Right renal pelvis (tissue), 4 donors: ENCODE results near the gene KAT8. TPM values are rescaled to one million over a fixed set of nuclear protein-coding genes. Genes with fewer than 3 reads are reported as not detected.
"Not testable (repeated sequence)": the region's sequence is repeated elsewhere in the genome, so short reads cannot be mapped to it uniquely, and the experiment has no call there.

Experiments used
- DNase-seq, 4 donors: peaks; one replicate each; pipeline ENCODE4 v3.0.0-alpha.2; 2013; ENCODE audit warnings: low read depth in 4 of 4, low spot score in 3 of 4, missing footprints in 1 of 4
- polyA plus RNA-seq, 4 donors: library from polyadenylated mRNA; unstranded; fragments of 120-200 nt; gene quantifications; one replicate each; pipeline ENCODE4 v1.2.1, GENCODE V29; 2013; ENCODE audit not compliant: insufficient read length in 4 of 4

The KAT8 gene
- polyA plus RNA-seq, 4 donors, result 63.3 to 68.3 (median 67.3) TPM

- DNase-seq, result no peak
Observed at GRCh38 chr16:31129568-31130335, 12.3 kb downstream of the KAT8 start.

- DNase-seq, result no peak
Observed at GRCh38 chr16:31130336-31130891, 12.9 kb downstream of the KAT8 start.

- DNase-seq, result no peak
Observed at GRCh38 chr16:31130899-31131298, 13.4 kb downstream of the KAT8 start.

- no peak for DNase-seq
Observed at GRCh38 chr16:31131416-31131815, 14.0 kb downstream of the KAT8 start.

DNA sequence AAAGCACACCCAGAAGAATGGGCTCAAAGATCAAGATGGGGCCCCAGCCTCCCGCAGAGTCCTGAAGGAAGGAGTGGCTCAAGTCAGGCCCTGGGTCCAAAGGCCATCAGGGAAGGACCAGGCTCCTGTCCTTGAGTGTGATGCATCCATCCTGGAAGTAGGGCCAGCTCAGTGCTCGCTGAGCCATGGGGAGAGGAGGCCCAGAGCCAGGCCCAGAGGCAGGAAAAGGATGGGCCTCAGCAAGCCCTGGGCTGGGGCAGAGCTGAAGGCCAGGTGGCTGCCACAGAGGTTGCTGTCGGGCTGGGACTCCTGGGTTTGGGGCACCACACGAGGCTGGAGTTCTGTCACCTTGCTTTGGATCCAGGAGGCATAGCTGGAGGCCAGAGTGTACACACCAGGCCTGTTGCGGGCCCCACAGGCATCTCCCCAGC, 14.4 kb downstream of the KAT8 start:
- DNase-seq, result no peak

GRCh38 chr16:31132303-31132979, 15.0 kb downstream of the KAT8 start:
- no peak for DNase-seq

DNA sequence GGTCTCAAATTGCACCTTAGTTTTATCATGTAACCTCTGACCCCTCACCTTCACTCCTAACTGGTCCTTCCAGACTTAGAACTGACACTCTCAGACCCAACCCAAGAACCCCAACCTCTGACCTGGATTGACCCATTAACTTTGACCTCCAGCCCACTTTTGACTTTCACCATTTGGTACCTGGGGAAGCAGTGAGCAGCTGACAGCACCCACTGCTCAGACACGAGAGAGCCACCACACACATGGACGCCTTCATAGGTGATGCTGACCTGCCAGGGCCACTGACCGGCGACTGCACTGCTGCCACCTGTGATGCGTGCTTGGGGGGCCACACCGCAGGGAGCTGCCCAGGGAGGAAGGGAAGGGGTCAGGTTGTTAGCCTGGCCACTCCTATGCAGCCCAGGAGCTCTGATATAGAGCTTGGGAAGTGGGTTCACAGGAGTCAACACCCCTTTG, 15.6 kb downstream of the KAT8 start:
- DNase-seq, result no peak

DNA sequence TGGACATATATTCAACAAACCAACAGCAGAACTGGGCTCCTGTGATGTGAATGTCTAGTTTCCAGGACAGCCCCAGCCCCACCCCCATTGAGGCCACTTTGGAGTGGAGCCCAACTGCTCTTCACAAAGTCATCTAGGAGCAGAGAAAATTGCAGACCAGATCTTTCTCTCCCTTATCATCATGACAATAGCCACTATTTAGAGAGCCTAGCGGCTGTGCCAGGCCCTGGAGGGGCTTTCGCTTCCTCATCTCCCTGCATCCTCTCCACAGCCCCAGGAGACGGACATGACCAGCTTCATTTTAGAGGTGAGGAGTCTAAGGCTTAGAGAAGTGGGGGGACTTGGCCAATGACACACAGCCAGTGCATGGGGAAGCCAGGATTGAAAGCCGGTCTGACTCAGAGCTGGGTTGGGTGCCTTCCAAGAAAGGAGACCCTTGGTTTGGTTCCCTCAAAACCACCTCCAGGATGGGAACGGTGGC, 16.7 kb downstream of the KAT8 start:
- no peak for DNase-seq

- no peak for DNase-seq
Observed at GRCh38 chr16:31134625-31135534, 17.4 kb downstream of the KAT8 start.

DNA sequence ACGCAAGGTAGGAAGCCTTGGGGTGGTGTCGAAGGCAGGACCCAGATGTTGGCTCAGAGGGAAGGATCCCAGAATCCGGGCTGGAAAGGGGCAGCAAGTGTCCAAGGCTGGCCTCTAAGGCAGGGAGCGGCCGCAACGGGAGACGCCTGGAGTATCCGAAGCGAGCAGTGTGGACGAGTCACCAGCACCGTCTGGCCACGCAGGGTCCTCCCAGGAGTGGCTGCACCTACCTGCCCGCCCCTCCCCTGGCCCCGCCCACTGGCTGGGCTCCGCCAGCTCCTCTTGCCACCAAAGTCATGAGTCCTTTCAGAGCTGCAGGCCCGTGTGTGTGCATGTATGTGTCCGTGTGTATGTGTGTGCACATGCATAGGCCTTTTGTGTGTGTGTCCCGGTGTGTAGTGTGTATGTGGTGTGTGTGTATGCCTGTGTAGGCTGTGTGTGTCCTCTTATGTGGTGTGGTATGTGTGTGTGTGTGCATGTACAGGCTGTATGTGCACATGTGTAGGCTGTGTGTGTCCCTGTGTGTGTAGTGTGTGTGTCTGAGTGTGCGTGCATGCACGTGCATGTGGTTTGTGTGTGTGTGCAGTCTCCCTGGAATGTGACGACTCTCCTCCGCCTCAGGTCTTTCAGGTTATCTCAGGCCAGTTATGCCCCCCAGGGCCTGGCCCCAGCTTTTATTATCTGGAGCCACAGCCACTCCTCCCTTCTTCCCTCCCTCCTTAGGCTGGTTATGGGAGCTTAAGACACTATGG, 18.2 kb downstream of the KAT8 start, which contains the start of gene PRSS8:
PRSS8 (minus strand) TSS at position 193 of the 752 bp plus-strand sequence. CDS start 229 bp downstream, outside the sequence.
- DNase-seq, result no peak

DNA sequence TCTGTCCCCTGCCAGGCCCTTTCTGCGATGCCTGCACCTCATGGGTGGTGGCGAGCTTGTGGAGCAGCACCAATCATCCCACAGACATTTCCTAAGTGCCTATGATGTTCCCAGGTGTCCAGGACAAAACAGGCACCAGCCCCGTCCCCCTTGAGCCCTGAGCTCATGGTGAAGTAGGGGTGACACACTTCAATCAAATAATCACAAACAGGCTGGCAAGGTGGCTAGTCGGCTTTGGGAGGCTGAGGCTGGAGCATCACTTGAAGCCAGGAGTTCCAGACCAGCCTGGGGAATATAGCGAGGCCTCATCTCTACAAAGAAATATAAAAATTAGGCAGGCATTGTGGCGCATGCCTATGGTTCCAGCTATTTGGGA, 18.8 kb downstream of the KAT8 start:
- no peak for DNase-seq

GRCh38 chr16:31136822-31137499, 19.5 kb downstream of the KAT8 start:
- not testable (repeated sequence) for DNase-seq

DNA sequence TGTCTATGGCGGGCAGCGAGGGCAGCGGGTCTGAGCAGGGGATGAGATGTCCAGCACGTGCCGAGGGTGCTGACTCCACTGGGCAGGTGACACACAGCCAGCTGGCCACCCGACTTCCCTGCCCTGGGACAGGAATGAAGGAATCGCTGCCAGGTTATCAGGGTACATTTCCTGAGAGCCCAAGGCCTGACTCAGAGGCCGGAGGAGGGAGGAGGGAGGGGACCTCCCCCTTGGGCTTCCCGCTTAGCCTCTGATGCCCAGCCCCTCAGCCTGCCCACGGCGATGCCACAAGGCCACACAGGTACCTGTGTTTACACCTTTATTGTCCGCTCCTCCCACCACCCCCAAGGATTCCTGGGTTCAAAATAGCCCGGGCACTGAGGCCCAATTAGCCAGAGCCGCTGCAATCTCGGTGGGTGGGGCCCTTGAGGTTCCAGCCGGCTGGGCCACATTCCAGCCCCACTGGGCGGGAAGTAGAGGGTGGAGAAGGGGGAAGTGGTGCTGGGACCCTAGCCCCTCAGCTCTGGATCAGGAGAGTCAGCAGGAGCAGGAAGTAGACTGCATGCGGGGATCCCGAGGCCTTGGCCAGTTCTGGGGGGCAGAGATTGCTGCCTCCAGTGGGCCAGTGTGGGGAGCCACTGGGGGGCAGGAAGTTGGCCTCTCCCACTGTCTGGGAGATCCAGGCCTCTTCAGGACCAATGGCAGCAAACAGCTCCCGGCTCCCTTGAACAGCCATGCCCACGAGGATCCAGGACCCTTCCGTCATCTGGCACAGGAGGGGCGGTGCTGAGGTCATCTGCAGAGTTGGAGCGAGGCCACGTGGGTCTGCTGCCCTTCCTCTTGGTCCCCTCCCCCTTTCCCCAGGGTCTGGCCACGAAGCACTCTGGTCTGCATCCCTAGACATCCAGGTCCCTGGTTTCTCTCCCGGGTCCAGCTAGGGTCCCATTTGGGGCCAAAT, 21.4 kb downstream of the KAT8 start:
- DNase-seq, result no peak

- DNase-seq, result not testable (repeated sequence)
Observed at GRCh38 chr16:31141071-31141469, 23.6 kb downstream of the KAT8 start.

GRCh38 chr16:31141489-31142108, 24.1 kb downstream of the KAT8 start:
- no peak for DNase-seq

GRCh38 chr16:31142109-31143010, 24.9 kb downstream of the KAT8 start:
- DNase-seq, result peak; percentile 96 to 99 (median 98)
